HCT116 (cell line): ENCODE data around the gene TMEM151A. TPM values are rescaled to one million over a fixed set of nuclear protein-coding genes. Genes with fewer than 3 reads are reported as not detected.

ENCODE experiments used
- ATAC-seq: fragments of 200-7000 bp; cut with Tn5 transposase; 2 replicates; pipeline ENCODE4 v1.9.1; 2020; ENCODE audit warnings: mild to moderate bottlenecking, moderate library complexity
- BruUV-seq: library from RNA; stranded (reverse); fragments of 400-500 nt; replicated peaks from 2 replicates; lab custom pipeline; 2021; lab: Mats Ljungman, UMichigan
- CTCF ChIA-PET: fragments of 300-600 bp; sonication (Branson Sonifier 250); formaldehyde crosslinking; loops from one replicate; lab custom pipeline; 2021; ENCODE audit warnings: antibody characterized with exemption; lab: Charles Lee
- POLR2A ChIA-PET: fragments of 300-600, 350-600 bp; sonication (Branson Sonifier 250); formaldehyde crosslinking; loops from one replicate; lab custom pipeline; 2021; ENCODE audit warnings: antibody characterized with exemption; lab: Charles Lee
- RAD21 ChIA-PET, 2 experiments: fragments of 300-600 bp; sonication (Branson Sonifier 250); formaldehyde crosslinking; loops; one replicate each; lab custom pipeline; 2023; ENCODE audit warnings: low total read pairs in 2 of 2; ENCODE audit not compliant: uncharacterized antibody in 2 of 2, unreplicated experiment in 2 of 2, low non-redundant PET in 1 of 2; lab: Charles Lee
- DNase-seq: peaks from one replicate; pipeline ENCODE4 v3.0.0-alpha.2; 2010; ENCODE audit warnings: low read depth, low spot score
- H2AFZ ChIP-seq: fragments of 200-600 bp; shearing (Covaris generic), sonication (generic); 2 replicates; pipeline ENCODE4 v1.6.1; 2017; ENCODE audit warnings: low read depth, mixed run types, mixed read lengths, antibody characterized with exemption, low read length; ENCODE audit not compliant: poor library complexity, severe bottlenecking
- H3K27ac ChIP-seq: 2 replicates; pipeline ENCODE4 v1.5.1; 2012; ENCODE audit warnings: low read depth, low read length
- H3K27me3 ChIP-seq: fragments of 200-600 bp; sonication (generic); 2 replicates; pipeline ENCODE4 v1.6.1; 2016; ENCODE audit warnings: mixed run types, low read length, mixed read lengths; ENCODE audit not compliant: insufficient read depth
- H3K36me3 ChIP-seq, 2 experiments: fragments of 200-500 bp in 1 of 2; fragments of 200-600 bp in 1 of 2; sonication (Bioruptor generic) in 1 of 2; sonication (generic) in 1 of 2; 2 replicates each; pipeline versions ENCODE4 v1.5.1 to v1.6.1; 2014 to 2016; ENCODE audit warnings: low read length in 2 of 2, inconsistent platforms in 1 of 2, mixed read lengths in 1 of 2, mixed run types in 1 of 2; ENCODE audit not compliant: insufficient read depth in 2 of 2, control insufficient read depth in 1 of 2
- H3K4me1 ChIP-seq, 2 experiments: fragments of 200-600 bp in 1 of 2; sonication (generic) in 1 of 2; 2 replicates each; pipeline versions ENCODE4 v1.5.1 to v1.6.1; 2012 to 2017; ENCODE audit warnings: low read length in 2 of 2, inconsistent platforms in 1 of 2, mild to moderate bottlenecking in 1 of 2, mixed read lengths in 1 of 2, mixed run types in 1 of 2, moderate library complexity in 1 of 2; ENCODE audit not compliant: insufficient read depth in 2 of 2, control insufficient read depth in 1 of 2
- H3K4me2 ChIP-seq: fragments of 200-600 bp; sonication (generic); 2 replicates; pipeline ENCODE4 v1.6.1; 2017; ENCODE audit warnings: mixed run types, low read length, mixed read lengths
- H3K4me3 ChIP-seq, 2 experiments: fragments of 200-600 bp in 1 of 2; sonication (generic) in 1 of 2; replicated peaks in 1 of 2; 2 replicates each; pipeline ENCODE4 v1.5.1; 2011 to 2016; ENCODE audit warnings: low read length in 2 of 2, control low read depth in 1 of 2, low read depth in 1 of 2, mild to moderate bottlenecking in 1 of 2, mixed read lengths in 1 of 2, mixed run types in 1 of 2
- H3K79me2 ChIP-seq: fragments of 200-600 bp; sonication (generic); 2 replicates; pipeline ENCODE4 v1.6.1; 2017; ENCODE audit warnings: mild to moderate bottlenecking, mixed run types, low read length, moderate library complexity, mixed read lengths; ENCODE audit not compliant: insufficient read depth
- H3K9ac ChIP-seq: fragments of 200-600 bp; sonication (generic); 2 replicates; pipeline ENCODE4 v1.6.1; 2016; ENCODE audit warnings: low read length, mixed read lengths
- H3K9me2 ChIP-seq: fragments of 200-600 bp; sonication (generic), shearing (Covaris generic); 2 replicates; pipeline ENCODE4 v1.6.1; 2017; ENCODE audit warnings: mixed run types, mild to moderate bottlenecking, moderate library complexity; ENCODE audit not compliant: insufficient read depth
- H3K9me3 ChIP-seq, 2 experiments: fragments of 200-500 bp in 1 of 2; fragments of 200-600 bp in 1 of 2; sonication (Bioruptor generic) in 1 of 2; sonication (generic) in 1 of 2; 2 replicates each; pipeline ENCODE4 v1.6.1; 2014 to 2017; ENCODE audit warnings: low read length in 2 of 2, mixed read lengths in 2 of 2, inconsistent platforms in 1 of 2, low read depth in 1 of 2, mild to moderate bottlenecking in 1 of 2, mixed run types in 1 of 2, moderate library complexity in 1 of 2; ENCODE audit not compliant: control insufficient read depth in 1 of 2, insufficient read depth in 1 of 2
- H4K20me1 ChIP-seq: fragments of 200-600 bp; sonication (generic), shearing (Covaris generic); 2 replicates; pipeline ENCODE4 v1.6.1; 2017; ENCODE audit warnings: mixed run types, mild to moderate bottlenecking, moderate library complexity; ENCODE audit not compliant: insufficient read depth
- EGR1 ChIP-seq: IDR thresholded peaks from 2 replicates; pipeline ENCODE4 v1.6.1; 2012; ENCODE audit warnings: low read depth
- JUND ChIP-seq: IDR thresholded peaks from 2 replicates; pipeline ENCODE4 v1.6.1; 2012
- REST ChIP-seq: IDR thresholded peaks from 2 replicates; pipeline ENCODE4 v1.6.1; 2012; ENCODE audit warnings: low read depth
- YY1 ChIP-seq: IDR thresholded peaks from 2 replicates; pipeline ENCODE4 v1.6.1; 2011; ENCODE audit warnings: low read length, low read depth, moderate library complexity, mild to moderate bottlenecking; ENCODE audit not compliant: insufficient replicate concordance; ENCODE audit errors: extremely low read depth
- ZNF274 ChIP-seq: fragments of 200-500 bp; sonication (Bioruptor generic); IDR thresholded peaks from 2 replicates; pipeline ENCODE4 v1.6.1; 2014; ENCODE audit warnings: mild to moderate bottlenecking, low read depth, low read length, inconsistent platforms
- intact Hi-C: fragments of 100-400 bp; cut with micrococcal nuclease; formaldehyde crosslinking; loops from 2 replicates; pipeline ENCODE4 v1.10.0; 2022
- total RNA-seq: library from RNA; stranded (reverse); gene quantifications from one replicate; pipeline ENCODE4 v1.2.1, GENCODE V29; 2021; ENCODE audit not compliant: unreplicated experiment
- TF ChIP-seq, protein P1 (sequence below), 3 experiments: fragments of 200-600 bp in 1 of 3; sonication (generic) in 1 of 3; IDR thresholded peaks in 2 of 3; conservative IDR thresholded peaks in 1 of 3; 2 replicates each; pipeline ENCODE4 v1.5.1; 2012 to 2017; ENCODE audit warnings: low read depth in 2 of 3, low read length in 2 of 3, antibody characterized with exemption in 1 of 3, borderline replicate concordance in 1 of 3, control low read depth in 1 of 3, mild to moderate bottlenecking in 1 of 3, mixed read lengths in 1 of 3, mixed run types in 1 of 3, moderate library complexity in 1 of 3; ENCODE audit not compliant: insufficient read depth in 1 of 3
- TF ChIP-seq, protein P2 (sequence below): IDR thresholded peaks from 2 replicates; pipeline ENCODE4 v1.6.1; 2012

TMEM151A gene
- total RNA-seq, 1 experiment from 2014 or later, result 5.9 TPM

DNA sequence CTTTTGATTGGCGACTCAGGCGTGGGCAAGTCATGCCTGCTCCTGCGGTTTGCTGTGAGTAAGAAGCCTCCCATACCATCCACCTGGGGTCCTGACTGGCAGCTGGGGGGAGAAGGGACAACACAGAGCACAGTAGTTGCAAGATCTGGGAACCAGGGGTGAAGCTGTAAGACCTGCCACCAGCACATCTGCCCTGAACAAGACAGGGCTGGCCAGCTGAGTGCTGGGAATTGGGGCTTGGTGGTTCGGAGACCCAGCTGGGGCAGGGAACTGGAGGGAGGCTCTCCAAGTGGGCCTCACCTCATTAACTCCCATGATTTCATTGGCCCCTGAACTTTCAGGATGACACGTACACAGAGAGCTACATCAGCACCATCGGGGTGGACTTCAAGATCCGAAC is 19.9 kb upstream of the TMEM151A start (continued):
- TF ChIP-seq EGR1 (no peak), REST (no peak)
- TF ChIP-seq, all 23 proteins: peak for 0

GRCh38 chr11:66272596-66272995 is 19.1 kb upstream of the TMEM151A start:
- Histone ChIP-seq H3K27me3 (no peaks in the 10 kb centered on the region), H3K9me2 (no peaks in the 10 kb centered on the region), H3K79me2 (peaks cover 31% of the 10 kb centered on the region), H2AFZ (no peak overlapping the region), H3K4me2 (no peak overlapping the region), H3K4me1 (peaks cover 6 to 15% of the 10 kb centered on the region in 2 experiments), H3K36me3 (peaks cover 18 to 20% of the 10 kb centered on the region in 2 experiments; a peak in 3 of 4 replicates), H3K4me3 (no peak overlapping the region), H3K9me3 (no peaks in the 10 kb centered on the region), H4K20me1 (no peaks in the 10 kb centered on the region), H3K9ac (no peak overlapping the region), H3K27ac (no peak overlapping the region)
- no peak for DNase-seq
- CTCF ChIA-PET, result interaction anchor here (0.7 to 1.0 kb wide), 2 partner anchors 10 kb away, joined by 3 read pairs; no protein-coding TSS in a partner anchor
- no TSS peak for BruUV-seq
- ATAC-seq, result no peak
- intact Hi-C loops, result no loop called here
- RAD21 ChIA-PET, result no interaction called here
- POLR2A ChIA-PET, result no interaction called here
- TF ChIP-seq EGR1 (no peak), ZNF274 (no peak), JUND (no peak), YY1 (no peak)
- TF ChIP-seq, protein P1, sequence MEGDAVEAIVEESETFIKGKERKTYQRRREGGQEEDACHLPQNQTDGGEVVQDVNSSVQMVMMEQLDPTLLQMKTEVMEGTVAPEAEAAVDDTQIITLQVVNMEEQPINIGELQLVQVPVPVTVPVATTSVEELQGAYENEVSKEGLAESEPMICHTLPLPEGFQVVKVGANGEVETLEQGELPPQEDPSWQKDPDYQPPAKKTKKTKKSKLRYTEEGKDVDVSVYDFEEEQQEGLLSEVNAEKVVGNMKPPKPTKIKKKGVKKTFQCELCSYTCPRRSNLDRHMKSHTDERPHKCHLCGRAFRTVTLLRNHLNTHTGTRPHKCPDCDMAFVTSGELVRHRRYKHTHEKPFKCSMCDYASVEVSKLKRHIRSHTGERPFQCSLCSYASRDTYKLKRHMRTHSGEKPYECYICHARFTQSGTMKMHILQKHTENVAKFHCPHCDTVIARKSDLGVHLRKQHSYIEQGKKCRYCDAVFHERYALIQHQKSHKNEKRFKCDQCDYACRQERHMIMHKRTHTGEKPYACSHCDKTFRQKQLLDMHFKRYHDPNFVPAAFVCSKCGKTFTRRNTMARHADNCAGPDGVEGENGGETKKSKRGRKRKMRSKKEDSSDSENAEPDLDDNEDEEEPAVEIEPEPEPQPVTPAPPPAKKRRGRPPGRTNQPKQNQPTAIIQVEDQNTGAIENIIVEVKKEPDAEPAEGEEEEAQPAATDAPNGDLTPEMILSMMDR (IDR thresholded peaks at IDR 0.05 in 2 of 3, conservative IDR thresholded peaks at IDR 0.05 in 1 of 3; ENCODE audit: borderline replicate concordance in 1 of 3, insufficient read depth in 1 of 3, low read depth in 2 of 3, low read length in 2 of 3), result no peak
- TF ChIP-seq, protein P2, sequence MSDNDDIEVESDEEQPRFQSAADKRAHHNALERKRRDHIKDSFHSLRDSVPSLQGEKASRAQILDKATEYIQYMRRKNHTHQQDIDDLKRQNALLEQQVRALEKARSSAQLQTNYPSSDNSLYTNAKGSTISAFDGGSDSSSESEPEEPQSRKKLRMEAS, result no peak
